Esophagus squamous epithelium (tissue), 4 donors: ENCODE data around the gene CYP4F12.

Experiments used
- POLR2A ChIP-seq, 4 donors: fragments of 450-650 bp; IDR thresholded peaks; one replicate each; pipeline ENCODE4 v1.6.1; 2017; ENCODE audit warnings: antibody characterized with exemption in 4 of 4, mild to moderate bottlenecking in 4 of 4, moderate library complexity in 3 of 4
- TF ChIP-seq, protein P1 (sequence below), 6 experiments: fragments of 450-650 bp in 4 of 6; fragments of 200-600 bp in 2 of 6; sonication (generic) in 2 of 6; IDR thresholded peaks; one replicate each; pipeline ENCODE4 v1.5.1; 2016 to 2019; ENCODE audit warnings: antibody characterized with exemption in 6 of 6, mild to moderate bottlenecking in 4 of 6, moderate library complexity in 4 of 6

DNA sequence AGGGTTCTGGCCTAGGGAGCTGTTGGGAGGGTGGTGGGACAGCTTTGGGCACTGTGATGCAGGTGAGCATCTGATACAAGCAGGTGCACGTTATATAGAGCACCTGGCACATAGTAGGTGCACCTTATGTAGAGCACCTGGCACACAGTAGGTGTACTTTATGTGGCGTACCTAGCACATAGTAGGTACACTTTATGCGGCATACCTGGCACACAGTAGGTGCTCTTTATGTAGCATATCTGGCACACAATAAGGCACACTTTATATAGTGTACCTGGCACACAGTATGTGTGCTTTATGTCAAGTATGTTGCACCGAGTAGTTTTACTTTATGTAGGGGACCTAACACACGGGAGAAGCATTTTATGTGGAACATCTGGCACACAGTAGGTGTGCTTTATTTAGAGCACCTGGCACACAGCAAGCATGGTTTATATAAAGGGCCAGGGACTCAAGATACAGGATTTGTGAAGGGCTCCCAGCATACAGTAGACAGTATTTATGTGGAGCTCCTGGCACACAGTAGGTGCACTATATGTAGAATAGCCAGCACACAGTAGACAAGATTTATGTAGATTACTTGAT is 1.6 kb upstream of the CYP4F12 start:
- no peak for TF ChIP-seq POLR2A (IDR thresholded peaks at IDR 0.05)
- TF ChIP-seq, protein P1, sequence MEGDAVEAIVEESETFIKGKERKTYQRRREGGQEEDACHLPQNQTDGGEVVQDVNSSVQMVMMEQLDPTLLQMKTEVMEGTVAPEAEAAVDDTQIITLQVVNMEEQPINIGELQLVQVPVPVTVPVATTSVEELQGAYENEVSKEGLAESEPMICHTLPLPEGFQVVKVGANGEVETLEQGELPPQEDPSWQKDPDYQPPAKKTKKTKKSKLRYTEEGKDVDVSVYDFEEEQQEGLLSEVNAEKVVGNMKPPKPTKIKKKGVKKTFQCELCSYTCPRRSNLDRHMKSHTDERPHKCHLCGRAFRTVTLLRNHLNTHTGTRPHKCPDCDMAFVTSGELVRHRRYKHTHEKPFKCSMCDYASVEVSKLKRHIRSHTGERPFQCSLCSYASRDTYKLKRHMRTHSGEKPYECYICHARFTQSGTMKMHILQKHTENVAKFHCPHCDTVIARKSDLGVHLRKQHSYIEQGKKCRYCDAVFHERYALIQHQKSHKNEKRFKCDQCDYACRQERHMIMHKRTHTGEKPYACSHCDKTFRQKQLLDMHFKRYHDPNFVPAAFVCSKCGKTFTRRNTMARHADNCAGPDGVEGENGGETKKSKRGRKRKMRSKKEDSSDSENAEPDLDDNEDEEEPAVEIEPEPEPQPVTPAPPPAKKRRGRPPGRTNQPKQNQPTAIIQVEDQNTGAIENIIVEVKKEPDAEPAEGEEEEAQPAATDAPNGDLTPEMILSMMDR (IDR thresholded peaks at IDR 0.05), result no peak
